ENCODE measurements around the gene TUFT1. TPM values are rescaled to one million over a fixed set of nuclear protein-coding genes. Genes with fewer than 3 reads are reported as not detected.

TUFT1 gene
- total and polyA plus RNA-seq, 10 of the 15 experiments (the other 5 are each of a cell fraction or from before 2014, with no cell fraction given), result 0.08 to 4.3 (median 3.2) TPM

DNA sequence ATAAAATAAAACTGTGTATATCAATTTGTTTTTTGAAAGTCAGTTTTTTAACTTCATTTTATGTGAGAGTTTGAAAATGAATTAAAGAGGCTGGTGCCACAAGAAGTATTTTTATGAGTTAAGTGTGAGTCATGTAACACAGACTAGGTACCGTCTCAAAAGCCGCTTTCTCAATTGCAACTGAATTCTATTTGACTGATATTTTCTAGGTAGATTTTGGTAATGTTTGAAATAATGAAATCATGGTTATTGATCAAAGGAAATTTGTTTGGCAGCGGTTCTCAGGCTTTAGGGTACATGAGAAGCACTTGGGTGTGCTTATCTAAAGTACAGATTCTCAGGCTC lies 76.4 kb downstream of the TUFT1 start:
- intact Hi-C loops (cut with micrococcal nuclease; ENCODE audit: unreplicated experiment) (loop anchor here (5.0 kb wide), 1 partner anchor 106 kb away; the partner anchor contains the start of gene RIIAD1), in situ Hi-C loops (cut with MboI) (no loop called here)
- WGBS (ENCODE audit: insufficient coverage, insufficient replicate concordance, low lambda C conversion rate, missing lambda C conversion rate), result 85% methylated on average over 3 of the region's 3 CpGs
- Histone ChIP-seq H3K4me3 (no peak overlapping the region), H2AFZ (ENCODE audit: control insufficient read depth, low read depth, low read length) (no peak overlapping the region), H3K27ac (ENCODE audit: control insufficient read depth, insufficient read depth) (no peak overlapping the region), H3K4me2 (ENCODE audit: control insufficient read depth, insufficient read depth) (no peak overlapping the region; the same call in 1 of the 2 replicates), H3K4me1 (ENCODE audit: control insufficient read depth, insufficient read depth, low read length) (peaks cover 19% of the 10 kb centered on the region), H3K79me2 (ENCODE audit: control insufficient read depth, insufficient read depth, low read length) (peaks cover 22% of the 10 kb centered on the region), H3K27me3 (replicated peaks in 1 of 2; ENCODE audit: control insufficient read depth in 2 of 2, insufficient read depth in 2 of 2, low read length in 1 of 2) (no peaks in the 10 kb centered on the region), H3K9ac (ENCODE audit: control insufficient read depth, insufficient read depth, low read length) (no peak overlapping the region), H3K9me3 (replicated peaks; ENCODE audit: control insufficient read depth, insufficient read depth, low read length) (no peaks in the 10 kb centered on the region), H4K20me1 (ENCODE audit: control insufficient read depth, insufficient read depth) (no peaks in the 10 kb centered on the region), H3K36me3 (ENCODE audit: control insufficient read depth in 2 of 2, insufficient read depth in 2 of 2, low read length in 1 of 2) (no peaks in the 10 kb centered on the region)
- DNase-seq (ENCODE audit: low read depth, low spot score) (no peak), FAIRE-seq (no peak), ATAC-seq (no peak)
- ChIA-PET RAD21 (ENCODE audit: unreplicated experiment) (no interaction called here), CTCF (interaction anchor here (1.5 kb wide), 1 partner anchor 118 kb away, joined by 4 read pairs; no protein-coding TSS in a partner anchor), SMC1A (ENCODE audit: uncharacterized antibody, unreplicated experiment) (interaction anchor here (1.2 to 1.5 kb wide), 2 partner anchors 23 to 228 kb away, joined by 3 read pairs; no protein-coding TSS in a partner anchor), POLR2A (interaction anchor here (1.4 kb wide), 1 partner anchor 21 kb away, joined by 4 read pairs; no protein-coding TSS in a partner anchor)
- no peak for TF ChIP-seq ZNF24 (IDR thresholded peaks at IDR 0.05)
- no peak for TF ChIP-seq HDGF (IDR thresholded peaks at IDR 0.05)
- no peak for TF ChIP-seq SMC3 (IDR thresholded peaks at IDR 0.05; ENCODE audit: borderline replicate concordance, low read length)
- no peak for TF ChIP-seq IRF4 (IDR thresholded peaks at IDR 0.05; ENCODE audit: low read depth, low read length)
- TF ChIP-seq YBX1 (IDR thresholded peaks at IDR 0.05), result no peak
- no peak for TF ChIP-seq ZSCAN29 (IDR thresholded peaks at IDR 0.05)
- BruUV-seq (replicated peaks), result no TSS peak

DNA sequence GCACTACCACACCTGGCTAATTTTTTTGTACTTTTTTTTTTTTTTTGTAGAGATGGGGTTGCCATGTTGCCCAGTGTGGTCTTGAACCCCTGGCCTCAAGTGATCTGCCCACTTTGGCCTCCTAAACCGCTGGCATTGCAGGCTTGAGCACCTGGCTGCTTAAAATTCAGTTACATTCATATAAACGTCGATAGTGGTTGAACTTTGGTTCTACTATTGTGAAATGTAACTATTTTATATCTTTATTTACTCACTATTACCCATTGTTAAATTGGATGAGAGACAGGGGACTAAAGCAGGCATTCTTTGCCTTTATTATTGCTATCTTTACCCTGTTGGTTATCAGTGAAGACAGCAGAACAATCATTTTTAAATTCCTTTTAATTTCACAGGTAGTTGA lies 77.9 kb downstream of the TUFT1 start:
- peaks cover 19% of the 10 kb centered on the region for H3K4me1 ChIP-seq (ENCODE audit: control insufficient read depth, insufficient read depth, low read length)
- RAD21 ChIA-PET (ENCODE audit: unreplicated experiment), result no interaction called here
- in situ Hi-C loops (cut with MboI) (no loop called here), intact Hi-C loops (cut with micrococcal nuclease; ENCODE audit: unreplicated experiment) (loop anchor here (5.0 kb wide), 1 partner anchor 104 kb away; the partner anchor contains the start of gene RIIAD1)
- no peak for DNase-seq (ENCODE audit: low read depth, low spot score)
- H3K4me3 ChIP-seq, result no peak overlapping the region
- H2AFZ ChIP-seq (ENCODE audit: control insufficient read depth, low read depth, low read length), result no peak overlapping the region
- ATAC-seq, result no peak
- H3K9ac ChIP-seq (ENCODE audit: control insufficient read depth, insufficient read depth, low read length), result no peak overlapping the region
- no peaks in the 10 kb centered on the region for H3K9me3 ChIP-seq (replicated peaks; ENCODE audit: control insufficient read depth, insufficient read depth, low read length)
- no peak for FAIRE-seq
- no peaks in the 10 kb centered on the region for H4K20me1 ChIP-seq (ENCODE audit: control insufficient read depth, insufficient read depth)
- H3K27ac ChIP-seq (ENCODE audit: control insufficient read depth, insufficient read depth), result no peak overlapping the region
- SMC1A ChIA-PET (ENCODE audit: uncharacterized antibody, unreplicated experiment), result interaction anchor here (1.8 kb wide), 1 partner anchor 10 kb away, joined by 5 read pairs; no protein-coding TSS in a partner anchor
- POLR2A ChIA-PET, result interaction anchor here (0.7 kb wide), 1 partner anchor 56 kb away, joined by 3 read pairs; no protein-coding TSS in a partner anchor
- no TSS peak for BruUV-seq (replicated peaks)
- WGBS (ENCODE audit: insufficient coverage, insufficient replicate concordance, low lambda C conversion rate, missing lambda C conversion rate), result 98% methylated on average over 3 of the region's 3 CpGs
- H3K36me3 ChIP-seq (ENCODE audit: control insufficient read depth in 2 of 2, insufficient read depth in 2 of 2, low read length in 1 of 2), result no peaks in the 10 kb centered on the region
- H3K4me2 ChIP-seq (ENCODE audit: control insufficient read depth, insufficient read depth), result no peak overlapping the region
- CTCF ChIA-PET, result interaction anchor here (0.7 kb wide), 1 partner anchor 828 kb away, joined by 3 read pairs; no protein-coding TSS in a partner anchor
- no peaks in the 10 kb centered on the region for H3K27me3 ChIP-seq (replicated peaks in 1 of 2; ENCODE audit: control insufficient read depth in 2 of 2, insufficient read depth in 2 of 2, low read length in 1 of 2)
- no peak for TF ChIP-seq SMAD5 (IDR thresholded peaks at IDR 0.05; ENCODE audit: low read depth)
- H3K79me2 ChIP-seq (ENCODE audit: control insufficient read depth, insufficient read depth, low read length), result peaks cover 13% of the 10 kb centered on the region

Measured in GM12878 (cell line).